HUES64 (cell line): ENCODE measurements around the gene DISC1.
"Not testable (repeated sequence)": the region's sequence is repeated elsewhere in the genome, so short reads cannot be mapped to it uniquely, and the experiment has no call there.

Source experiments
- H3K27ac ChIP-seq: 2 replicates; pipeline ENCODE4 v1.7.0; 2013; ENCODE audit warnings: low read depth, low read length, inconsistent platforms
- H3K27me3 ChIP-seq: 2 replicates; pipeline ENCODE4 v1.6.1; 2013; ENCODE audit warnings: mild to moderate bottlenecking, low read length; ENCODE audit not compliant: insufficient read depth
- H3K36me3 ChIP-seq: 2 replicates; pipeline ENCODE4 v1.6.1; 2013; ENCODE audit warnings: mild to moderate bottlenecking, low read length; ENCODE audit not compliant: insufficient read depth
- H3K4me1 ChIP-seq: 2 replicates; pipeline ENCODE4 v1.6.1; 2013; ENCODE audit warnings: mild to moderate bottlenecking, low read length, moderate library complexity; ENCODE audit not compliant: insufficient read depth
- H3K4me3 ChIP-seq: 2 replicates; pipeline ENCODE4 v1.5.1; 2013; ENCODE audit warnings: mild to moderate bottlenecking, low read length, moderate library complexity
- H3K9ac ChIP-seq: 2 replicates; pipeline ENCODE4 v1.6.1; 2013; ENCODE audit warnings: mild to moderate bottlenecking, low read depth, low read length
- H3K9me3 ChIP-seq: 2 replicates; pipeline ENCODE4 v1.6.1; 2013; ENCODE audit warnings: low read depth, low read length; ENCODE audit not compliant: insufficient read depth
- WGBS: fragments of 150-250, 120-280 bp; methylation state at CpG from one replicate; pipeline ENCODE4 v1.1.7; 2013; ENCODE audit warnings: missing lambda C conversion rate; 5-methylcytosine and 5-hydroxymethylcytosine counted together

The DISC1 gene

GRCh38 chr1:231606712-231607111 lies 19.9 kb upstream of the DISC1 start:
- no peaks in the 10 kb centered on the region for H3K9me3 ChIP-seq
- H3K9ac ChIP-seq, result no peak overlapping the region
- H3K4me1 ChIP-seq, result no peaks in the 10 kb centered on the region
- H3K27ac ChIP-seq, result no peak overlapping the region
- WGBS, result 83% methylated on average over 4 of the region's 4 CpGs
- H3K36me3 ChIP-seq, result no peaks in the 10 kb centered on the region
- H3K4me3 ChIP-seq, result no peak overlapping the region
- peaks cover 10% of the 10 kb centered on the region; the same call in 1 of the 2 replicates for H3K27me3 ChIP-seq

GRCh38 chr1:231610388-231610787 lies 16.2 kb upstream of the DISC1 start:
- no peak overlapping the region for H3K9ac ChIP-seq
- no peaks in the 10 kb centered on the region for H3K36me3 ChIP-seq
- H3K27ac ChIP-seq, result no peak overlapping the region
- H3K4me1 ChIP-seq, result no peaks in the 10 kb centered on the region
- H3K4me3 ChIP-seq, result no peak overlapping the region
- no peaks in the 10 kb centered on the region for H3K9me3 ChIP-seq
- 96% methylated on average over 2 of the region's 2 CpGs for WGBS
- peaks cover 14% of the 10 kb centered on the region; the same call in 1 of the 2 replicates for H3K27me3 ChIP-seq

GRCh38 chr1:231611111-231611510 lies 15.5 kb upstream of the DISC1 start:
- Histone ChIP-seq H3K36me3 (no peaks in the 10 kb centered on the region), H3K27ac (no peak overlapping the region), H3K9me3 (no peaks in the 10 kb centered on the region), H3K4me3 (no peak overlapping the region), H3K4me1 (no peaks in the 10 kb centered on the region), H3K9ac (no peak overlapping the region), H3K27me3 (peaks cover 14% of the 10 kb centered on the region; the same call in 1 of the 2 replicates)
- 88% methylated on average over 5 of the region's 5 CpGs for WGBS

GRCh38 chr1:231611851-231612250 lies 14.7 kb upstream of the DISC1 start:
- H3K27me3 ChIP-seq, result peaks cover 14% of the 10 kb centered on the region; the same call in 1 of the 2 replicates
- WGBS, result 93% methylated on average over 5 of the region's 5 CpGs
- no peak overlapping the region for H3K9ac ChIP-seq

GRCh38 chr1:231612393-231613089 lies 14.0 kb upstream of the DISC1 start:
- Histone ChIP-seq H3K27me3 (peaks cover 14% of the 10 kb centered on the region; the same call in 1 of the 2 replicates), H3K27ac (no peak overlapping the region), H3K36me3 (no peaks in the 10 kb centered on the region), H3K4me1 (no peaks in the 10 kb centered on the region), H3K9me3 (no peaks in the 10 kb centered on the region), H3K9ac (no peak overlapping the region), H3K4me3 (no peak overlapping the region)
- WGBS, result 95% methylated on average over 9 of the region's 10 CpGs

More at GRCh38 chr1:231611851-231612250, 14.7 kb upstream of the DISC1 start:
- H3K4me3 ChIP-seq, result no peak overlapping the region
- no peak overlapping the region for H3K27ac ChIP-seq
- no peaks in the 10 kb centered on the region for H3K4me1 ChIP-seq
- no peaks in the 10 kb centered on the region for H3K36me3 ChIP-seq
- no peaks in the 10 kb centered on the region for H3K9me3 ChIP-seq

GRCh38 chr1:231613419-231614349 lies 12.9 kb upstream of the DISC1 start:
- Histone ChIP-seq H3K27ac (no peak overlapping the region), H3K4me1 (no peaks in the 10 kb centered on the region), H3K27me3 (peaks cover 14% of the 10 kb centered on the region; the same call in 1 of the 2 replicates), H3K9me3 (no peaks in the 10 kb centered on the region), H3K9ac (no peak overlapping the region), H3K36me3 (no peaks in the 10 kb centered on the region), H3K4me3 (no peak overlapping the region)
- 89% methylated on average over 7 of the region's 7 CpGs for WGBS

GRCh38 chr1:231616667-231617066 lies 9.9 kb upstream of the DISC1 start:
- WGBS, result 90% methylated on average over 2 of the region's 2 CpGs
- no peaks in the 10 kb centered on the region for H3K36me3 ChIP-seq
- H3K4me3 ChIP-seq, result no peak overlapping the region
- no peaks in the 10 kb centered on the region for H3K9me3 ChIP-seq
- peaks cover 11% of the 10 kb centered on the region for H3K27me3 ChIP-seq
- no peak overlapping the region for H3K9ac ChIP-seq
- H3K4me1 ChIP-seq, result no peaks in the 10 kb centered on the region
- H3K27ac ChIP-seq, result no peak overlapping the region

- Histone ChIP-seq H3K9ac (no peak overlapping the region), H3K4me3 (no peak overlapping the region), H3K27ac (no peak overlapping the region), H3K4me1 (no peaks in the 10 kb centered on the region), H3K36me3 (no peaks in the 10 kb centered on the region), H3K27me3 (peaks cover 29% of the 10 kb centered on the region), H3K9me3 (no peaks in the 10 kb centered on the region)
- WGBS, result 74% methylated on average over 7 of the region's 7 CpGs
Observed at GRCh38 chr1:231618609-231619256, 7.9 kb upstream of the DISC1 start.

GRCh38 chr1:231619257-231619634 lies 7.3 kb upstream of the DISC1 start:
- Histone ChIP-seq H3K27ac (no peak overlapping the region), H3K9me3 (no peaks in the 10 kb centered on the region), H3K36me3 (no peaks in the 10 kb centered on the region), H3K4me1 (no peaks in the 10 kb centered on the region), H3K4me3 (no peak overlapping the region), H3K9ac (no peak overlapping the region), H3K27me3 (peaks cover 31% of the 10 kb centered on the region)

GRCh38 chr1:231625042-231625441 lies 1.5 kb upstream of the DISC1 start:
- not testable (repeated sequence) for H3K4me1 ChIP-seq, H3K9ac ChIP-seq, H3K9me3 ChIP-seq, H3K36me3 ChIP-seq, H3K27ac ChIP-seq, H3K4me3 ChIP-seq
- WGBS, result 100% methylated on average over 3 of the region's 4 CpGs
- peaks cover 44% of the 10 kb centered on the region for H3K27me3 ChIP-seq
